ENCODE measurements around the gene BCAP31.

BCAP31 gene

GRCh38 chrX:153728951-153729631, 4.9 kb upstream of the BCAP31 start:
- Histone ChIP-seq H3K4me3 (ENCODE audit: insufficient read length, low read depth) (no peak overlapping the region), H3K9me3 (ENCODE audit: insufficient read depth, low read length) (0 out of 2 replicates have a peak, but pooled peaks cover 6% of the 10 kb centered on the region), H3K36me3 (ENCODE audit: insufficient read depth, insufficient read length, low read length) (peaks cover 10% of the 10 kb centered on the region)

GRCh38 chrX:153728095-153728494, 3.9 kb upstream of the BCAP31 start:
- no peak for TF ChIP-seq ZNF274 (IDR thresholded peaks at IDR 0.05; ENCODE audit: low read depth, low read length)
- no peak for TF ChIP-seq SUZ12 (IDR thresholded peaks at IDR 0.05; ENCODE audit: extremely low read depth, insufficient read depth, insufficient read length)
- TF ChIP-seq YY1 (IDR thresholded peaks at IDR 0.05; ENCODE audit: insufficient read depth, insufficient read length), result no peak
- Histone ChIP-seq H3K9ac (ENCODE audit: insufficient read length, low read depth) (no peak overlapping the region), H3K4me1 (ENCODE audit: insufficient read depth, insufficient read length) (peaks cover 8% of the 10 kb centered on the region), H3K9me3 (ENCODE audit: insufficient read depth, low read length) (0 out of 2 replicates have a peak, but pooled peaks cover 6% of the 10 kb centered on the region), H3K4me3 (ENCODE audit: insufficient read length, low read depth) (no peak overlapping the region), H3K27me3 (ENCODE audit: insufficient read depth, insufficient read length) (no peaks in the 10 kb centered on the region), H3K36me3 (ENCODE audit: insufficient read depth, insufficient read length, low read length) (peaks cover 10% of the 10 kb centered on the region)
- no peak for DNase-seq (ENCODE audit: low read depth, low spot score)

More at GRCh38 chrX:153728951-153729631, 4.9 kb upstream of the BCAP31 start:
- DNase-seq (ENCODE audit: low read depth, low spot score), result no peak
- Histone ChIP-seq H3K4me1 (ENCODE audit: insufficient read depth, insufficient read length) (peaks cover 8% of the 10 kb centered on the region), H3K9ac (ENCODE audit: insufficient read length, low read depth) (no peak overlapping the region), H3K27me3 (ENCODE audit: insufficient read depth, insufficient read length) (no peaks in the 10 kb centered on the region)
- no peak for TF ChIP-seq SUZ12 (IDR thresholded peaks at IDR 0.05; ENCODE audit: extremely low read depth, insufficient read depth, insufficient read length)
- TF ChIP-seq ZNF274 (IDR thresholded peaks at IDR 0.05; ENCODE audit: low read depth, low read length), result no peak
- TF ChIP-seq YY1 (IDR thresholded peaks at IDR 0.05; ENCODE audit: insufficient read depth, insufficient read length), result no peak

GRCh38 chrX:153727123-153727931, 3.1 kb upstream of the BCAP31 start:
- DNase-seq (ENCODE audit: low read depth, low spot score), result no peak
- H3K4me1 ChIP-seq (ENCODE audit: insufficient read depth, insufficient read length), result peaks cover 8% of the 10 kb centered on the region

GRCh38 chrX:153726286-153727122, 2.3 kb upstream of the BCAP31 start:
- no peaks in the 10 kb centered on the region for H3K27me3 ChIP-seq (ENCODE audit: insufficient read depth, insufficient read length)
- H3K4me3 ChIP-seq (ENCODE audit: insufficient read length, low read depth), result peak overlapping the region; percentile 4
- H3K9me3 ChIP-seq (ENCODE audit: insufficient read depth, low read length), result 0 out of 2 replicates have a peak, but pooled peaks cover 6% of the 10 kb centered on the region
- H3K36me3 ChIP-seq (ENCODE audit: insufficient read depth, insufficient read length, low read length), result peaks cover 22% of the 10 kb centered on the region
- TF ChIP-seq SUZ12 (IDR thresholded peaks at IDR 0.05; ENCODE audit: extremely low read depth, insufficient read depth, insufficient read length), result no peak
- TF ChIP-seq ZNF274 (IDR thresholded peaks at IDR 0.05; ENCODE audit: low read depth, low read length), result no peak
- no peak for TF ChIP-seq YY1 (IDR thresholded peaks at IDR 0.05; ENCODE audit: insufficient read depth, insufficient read length)
- peak overlapping the region; percentile 56 for H3K9ac ChIP-seq (ENCODE audit: insufficient read length, low read depth)
- H3K4me1 ChIP-seq (ENCODE audit: insufficient read depth, insufficient read length), result peaks cover 8% of the 10 kb centered on the region
- peak; percentile 57 for DNase-seq (ENCODE audit: low read depth, low spot score)

More at GRCh38 chrX:153727123-153727931, 3.1 kb upstream of the BCAP31 start:
- no peak overlapping the region for H3K4me3 ChIP-seq (ENCODE audit: insufficient read length, low read depth)
- no peak for TF ChIP-seq ZNF274 (IDR thresholded peaks at IDR 0.05; ENCODE audit: low read depth, low read length)
- TF ChIP-seq SUZ12 (IDR thresholded peaks at IDR 0.05; ENCODE audit: extremely low read depth, insufficient read depth, insufficient read length), result no peak
- TF ChIP-seq YY1 (IDR thresholded peaks at IDR 0.05; ENCODE audit: insufficient read depth, insufficient read length), result no peak
- no peaks in the 10 kb centered on the region for H3K27me3 ChIP-seq (ENCODE audit: insufficient read depth, insufficient read length)
- H3K36me3 ChIP-seq (ENCODE audit: insufficient read depth, insufficient read length, low read length), result peaks cover 18% of the 10 kb centered on the region
- H3K9ac ChIP-seq (ENCODE audit: insufficient read length, low read depth), result peak overlapping the region; percentile 64
- 0 out of 2 replicates have a peak, but pooled peaks cover 6% of the 10 kb centered on the region for H3K9me3 ChIP-seq (ENCODE audit: insufficient read depth, low read length)

GRCh38 chrX:153725832-153726285, 1.7 kb upstream of the BCAP31 start:
- Histone ChIP-seq H3K4me1 (ENCODE audit: insufficient read depth, insufficient read length) (peaks cover 8% of the 10 kb centered on the region), H3K9me3 (ENCODE audit: insufficient read depth, low read length) (0 out of 2 replicates have a peak, but pooled peaks cover under 1% of the 10 kb centered on the region), H3K4me3 (ENCODE audit: insufficient read length, low read depth) (no peak overlapping the region), H3K27me3 (ENCODE audit: insufficient read depth, insufficient read length) (no peaks in the 10 kb centered on the region), H3K9ac (ENCODE audit: insufficient read length, low read depth) (peak overlapping the region; percentile 61), H3K36me3 (ENCODE audit: insufficient read depth, insufficient read length, low read length) (peaks cover 22% of the 10 kb centered on the region)
- TF ChIP-seq SUZ12 (IDR thresholded peaks at IDR 0.05; ENCODE audit: extremely low read depth, insufficient read depth, insufficient read length) (no peak), YY1 (IDR thresholded peaks at IDR 0.05; ENCODE audit: insufficient read depth, insufficient read length) (no peak), ZNF274 (IDR thresholded peaks at IDR 0.05; ENCODE audit: low read depth, low read length) (no peak)
- DNase-seq (ENCODE audit: low read depth, low spot score), result no peak

- Histone ChIP-seq H3K36me3 (ENCODE audit: insufficient read depth, insufficient read length, low read length) (peaks cover 27% of the 10 kb centered on the region), H3K4me3 (ENCODE audit: insufficient read length, low read depth) (peak overlapping the region; percentile 24), H3K9me3 (ENCODE audit: insufficient read depth, low read length) (no peaks in the 10 kb centered on the region), H3K9ac (ENCODE audit: insufficient read length, low read depth) (peak overlapping the region; percentile 61), H3K4me1 (ENCODE audit: insufficient read depth, insufficient read length) (peaks cover 8% of the 10 kb centered on the region), H3K27me3 (ENCODE audit: insufficient read depth, insufficient read length) (no peaks in the 10 kb centered on the region)
- no peak for TF ChIP-seq SUZ12 (IDR thresholded peaks at IDR 0.05; ENCODE audit: extremely low read depth, insufficient read depth, insufficient read length)
- no peak for TF ChIP-seq YY1 (IDR thresholded peaks at IDR 0.05; ENCODE audit: insufficient read depth, insufficient read length)
- no peak for TF ChIP-seq ZNF274 (IDR thresholded peaks at IDR 0.05; ENCODE audit: low read depth, low read length)
- no peak for DNase-seq (ENCODE audit: low read depth, low spot score)
Observed at GRCh38 chrX:153725039-153725831, 1.0 kb upstream of the BCAP31 start.
